HAP-1 (cell line): ENCODE results near the gene SELENOS.

ENCODE experiments used
- DNase-seq, 2 experiments: peaks; one replicate each; pipeline ENCODE4 v3.0.0-alpha.2; 2016 to 2020; ENCODE audit warnings: low spot score in 2 of 2
- H3K27me3 ChIP-seq: fragments of 250-450 bp; sonication (Bioruptor Pico); 2 replicates; pipeline ENCODE4 v1.5.1; 2020; ENCODE audit warnings: low read depth, mild to moderate bottlenecking, moderate library complexity
- H3K36me3 ChIP-seq: fragments of 250-450 bp; sonication (Bioruptor Pico); replicated peaks from 2 replicates; pipeline ENCODE4 v1.5.1; 2020; ENCODE audit warnings: mild to moderate bottlenecking
- H3K4me1 ChIP-seq: fragments of 250-450 bp; sonication (Bioruptor Pico); 2 replicates; pipeline ENCODE4 v1.5.1; 2020; ENCODE audit warnings: mild to moderate bottlenecking
- H3K4me3 ChIP-seq: fragments of 250-450 bp; sonication (Bioruptor Pico); 2 replicates; pipeline ENCODE4 v1.5.1; 2020; ENCODE audit warnings: mild to moderate bottlenecking, moderate library complexity
- H3K9me3 ChIP-seq: fragments of 250-450 bp; sonication (Bioruptor Pico); 2 replicates; pipeline ENCODE4 v1.5.1; 2020; ENCODE audit warnings: mild to moderate bottlenecking, moderate library complexity
- in situ Hi-C: fragments of 300-500 bp; cut with MboI; formaldehyde crosslinking; loops from 3 replicates; pipeline ENCODE4 v1.14.3; 2020; ENCODE audit warnings: low sequenced_read_pairs, inconsistent platforms, mixed read lengths

SELENOS gene

GRCh38 chr15:101244889-101245668 lies 32.2 kb downstream of the SELENOS start:
- in situ Hi-C loops, result no loop called here
- H3K4me1 ChIP-seq, result peaks cover 25% of the 10 kb centered on the region
- H3K4me3 ChIP-seq, result no peak overlapping the region
- no peaks in the 10 kb centered on the region for H3K27me3 ChIP-seq
- peaks cover 13% of the 10 kb centered on the region for H3K36me3 ChIP-seq
- H3K9me3 ChIP-seq, result no peaks in the 10 kb centered on the region
- DNase-seq, result no peak

GRCh38 chr15:101244036-101244781 lies 33.1 kb downstream of the SELENOS start:
- peaks cover 13% of the 10 kb centered on the region for H3K36me3 ChIP-seq
- H3K9me3 ChIP-seq, result no peaks in the 10 kb centered on the region
- H3K27me3 ChIP-seq, result no peaks in the 10 kb centered on the region
- H3K4me1 ChIP-seq, result peaks cover 20% of the 10 kb centered on the region
- no peak for DNase-seq
- H3K4me3 ChIP-seq, result no peak overlapping the region
- in situ Hi-C loops, result no loop called here

- Histone ChIP-seq H3K4me1 (peaks cover 20% of the 10 kb centered on the region), H3K36me3 (peaks cover 12% of the 10 kb centered on the region), H3K4me3 (no peak overlapping the region), H3K9me3 (no peaks in the 10 kb centered on the region), H3K27me3 (no peaks in the 10 kb centered on the region)
- in situ Hi-C loops, result no loop called here
- DNase-seq, result peak in 1 of 2 experiments; percentile 30
These were observed 33.9 kb downstream of the SELENOS start for GRCh38 chr15:101243420-101243819.

- DNase-seq, result peak; percentile 84 to 86
- no peaks in the 10 kb centered on the region for H3K9me3 ChIP-seq
- H3K4me3 ChIP-seq, result no peak overlapping the region
- peaks cover 7% of the 10 kb centered on the region for H3K36me3 ChIP-seq
- H3K4me1 ChIP-seq, result peaks cover 20% of the 10 kb centered on the region
- in situ Hi-C loops, result no loop called here
- no peaks in the 10 kb centered on the region for H3K27me3 ChIP-seq
These were observed 34.3 kb downstream of the SELENOS start for GRCh38 chr15:101242999-101243336.

- DNase-seq, result no peak
- in situ Hi-C loops, result no loop called here
- H3K4me1 ChIP-seq, result peaks cover 20% of the 10 kb centered on the region
These were observed 34.9 kb downstream of the SELENOS start for GRCh38 chr15:101242160-101242998.

GRCh38 chr15:101240358-101240757 lies 36.9 kb downstream of the SELENOS start:
- Histone ChIP-seq H3K27me3 (no peaks in the 10 kb centered on the region), H3K9me3 (no peaks in the 10 kb centered on the region), H3K4me3 (no peak overlapping the region), H3K36me3 (peaks cover 5% of the 10 kb centered on the region), H3K4me1 (peaks cover 20% of the 10 kb centered on the region)
- no peak for DNase-seq
- in situ Hi-C loops, result no loop called here

More at GRCh38 chr15:101242160-101242998, 34.9 kb downstream of the SELENOS start:
- no peaks in the 10 kb centered on the region for H3K27me3 ChIP-seq
- H3K36me3 ChIP-seq, result peaks cover 5% of the 10 kb centered on the region
- H3K9me3 ChIP-seq, result no peaks in the 10 kb centered on the region
- H3K4me3 ChIP-seq, result no peak overlapping the region

- Histone ChIP-seq H3K4me3 (no peak overlapping the region), H3K4me1 (peaks cover 20% of the 10 kb centered on the region), H3K27me3 (no peaks in the 10 kb centered on the region), H3K9me3 (no peaks in the 10 kb centered on the region), H3K36me3 (peaks cover 6% of the 10 kb centered on the region)
- in situ Hi-C loops, result no loop called here
- no peak for DNase-seq
These were observed 37.6 kb downstream of the SELENOS start for GRCh38 chr15:101239724-101240136.

GRCh38 chr15:101237251-101237650 lies 40.0 kb downstream of the SELENOS start:
- in situ Hi-C loops, result no loop called here
- H3K36me3 ChIP-seq, result peaks cover 13% of the 10 kb centered on the region
- DNase-seq, result no peak
- H3K9me3 ChIP-seq, result no peaks in the 10 kb centered on the region
- no peaks in the 10 kb centered on the region for H3K27me3 ChIP-seq
- H3K4me3 ChIP-seq, result no peak overlapping the region
- peaks cover 4% of the 10 kb centered on the region for H3K4me1 ChIP-seq

GRCh38 chr15:101233651-101234280 lies 43.5 kb downstream of the SELENOS start:
- in situ Hi-C loops, result no loop called here
- no peak for DNase-seq
- Histone ChIP-seq H3K4me1 (no peaks in the 10 kb centered on the region), H3K4me3 (no peak overlapping the region), H3K36me3 (peaks cover 9% of the 10 kb centered on the region), H3K9me3 (no peaks in the 10 kb centered on the region), H3K27me3 (no peaks in the 10 kb centered on the region)

- H3K4me1 ChIP-seq, result no peaks in the 10 kb centered on the region
- 0 out of 2 replicates have a peak, but pooled peaks cover 2% of the 10 kb centered on the region for H3K9me3 ChIP-seq
- peaks cover 9% of the 10 kb centered on the region for H3K36me3 ChIP-seq
- H3K27me3 ChIP-seq, result no peaks in the 10 kb centered on the region
- in situ Hi-C loops, result no loop called here
- DNase-seq, result no peak
- no peak overlapping the region for H3K4me3 ChIP-seq
These were observed 44.6 kb downstream of the SELENOS start for GRCh38 chr15:101232677-101233076.

GRCh38 chr15:101228313-101228712 lies 49.0 kb downstream of the SELENOS start:
- H3K36me3 ChIP-seq, result no peaks in the 10 kb centered on the region; the same call in 1 of the 2 replicates
- H3K4me3 ChIP-seq, result no peak overlapping the region
- 0 out of 2 replicates have a peak, but pooled peaks cover 2% of the 10 kb centered on the region for H3K9me3 ChIP-seq
- DNase-seq, result no peak
- in situ Hi-C loops, result no loop called here
- H3K4me1 ChIP-seq, result no peaks in the 10 kb centered on the region
- H3K27me3 ChIP-seq, result no peaks in the 10 kb centered on the region

- DNase-seq, result no peak
- Histone ChIP-seq H3K9me3 (0 out of 2 replicates have a peak, but pooled peaks cover 2% of the 10 kb centered on the region), H3K36me3 (no peaks in the 10 kb centered on the region; the same call in 1 of the 2 replicates), H3K4me1 (no peaks in the 10 kb centered on the region), H3K4me3 (no peak overlapping the region), H3K27me3 (no peaks in the 10 kb centered on the region)
- in situ Hi-C loops, result no loop called here
These were observed 51.6 kb downstream of the SELENOS start for GRCh38 chr15:101225658-101226057.
